HG02938 (cell line): ENCODE results near the gene TINAG.
"Not testable (repeated sequence)": the region's sequence is repeated elsewhere in the genome, so short reads cannot be mapped to it uniquely, and the experiment has no call there.

ENCODE experiments used
- ATAC-seq: cut with Tn5 transposase; IDR thresholded peaks from one replicate; pipeline ENCODE4 v1.9.1; 2021; ENCODE audit warnings: mild to moderate bottlenecking, moderate library complexity; ENCODE audit not compliant: unreplicated experiment

Gene TINAG

DNA sequence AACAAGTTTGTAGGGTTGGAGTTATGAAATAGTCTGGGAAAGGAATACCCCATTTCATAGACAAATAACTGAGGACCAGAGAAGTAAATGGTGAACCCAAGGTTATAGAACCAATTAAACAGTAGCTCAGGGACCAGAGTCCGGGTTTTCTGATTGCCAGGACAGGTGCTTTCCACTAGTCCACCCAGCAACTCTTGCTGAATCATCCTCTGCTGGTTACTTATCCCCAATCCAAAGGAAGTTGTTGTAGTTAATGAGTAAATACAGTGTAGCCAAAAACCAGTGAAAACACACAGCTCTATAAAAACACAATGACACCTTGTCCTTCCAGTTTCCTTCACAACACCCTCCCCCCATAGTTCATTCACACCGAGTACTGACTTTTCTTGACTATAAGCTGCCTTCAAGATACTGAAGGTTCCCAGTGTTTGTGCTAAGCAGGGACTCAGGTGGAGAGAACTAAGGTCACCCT lies 766 bp upstream of the TINAG start:
- peak; percentile 56 for ATAC-seq

DNA sequence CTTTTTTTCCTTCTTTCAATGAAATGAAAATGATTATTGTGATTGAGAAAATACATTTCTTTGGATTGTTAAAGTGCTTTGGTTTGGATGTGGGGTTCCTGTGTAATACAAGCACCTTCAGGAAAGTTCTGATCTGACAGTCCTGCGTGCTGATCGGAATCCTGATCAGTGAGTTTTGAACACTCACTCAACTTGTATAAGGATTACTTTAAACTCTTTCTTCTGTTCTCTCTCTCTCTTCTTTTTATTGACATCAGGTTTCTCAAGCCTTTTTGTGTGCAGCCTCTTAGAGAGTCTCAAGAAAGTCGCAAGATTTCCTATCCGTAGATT lies 710 bp downstream of the TINAG start:
- no peak for ATAC-seq

GRCh38 chr6:54310377-54311152 lies 2.3 kb downstream of the TINAG start:
- ATAC-seq = no peak

GRCh38 chr6:54315656-54316055 lies 7.4 kb downstream of the TINAG start:
- ATAC-seq = no peak

GRCh38 chr6:54320871-54321270 lies 12.6 kb downstream of the TINAG start:
- no peak for ATAC-seq

- no peak for ATAC-seq
These were observed 19.4 kb downstream of the TINAG start for GRCh38 chr6:54327631-54328030.

GRCh38 chr6:54331571-54331970 lies 23.3 kb downstream of the TINAG start:
- not testable (repeated sequence) for ATAC-seq

- no peak for ATAC-seq
These were observed 27.6 kb downstream of the TINAG start for GRCh38 chr6:54335871-54336270.

GRCh38 chr6:54353975-54354374 lies 45.7 kb downstream of the TINAG start:
- ATAC-seq = no peak

- ATAC-seq = no peak
These were observed 46.4 kb downstream of the TINAG start for GRCh38 chr6:54354608-54355007.

DNA sequence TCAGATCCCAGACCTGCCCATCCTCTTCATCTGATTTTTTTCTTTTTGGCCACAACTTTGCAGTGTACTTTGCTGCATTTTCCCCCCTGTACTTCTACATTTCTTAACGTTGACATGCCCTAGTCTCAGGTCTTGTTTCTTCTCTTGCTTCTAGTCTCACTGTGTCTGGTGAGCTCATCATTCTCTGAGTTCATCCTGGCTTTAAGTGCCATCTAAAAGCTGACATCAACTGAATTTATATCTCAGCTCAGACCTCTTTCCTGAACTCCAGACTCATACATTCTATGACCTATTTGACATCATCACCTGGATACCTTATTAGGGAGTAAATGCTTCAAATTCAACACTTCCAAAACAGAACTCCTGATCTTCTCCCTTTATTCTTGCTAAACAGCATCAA lies 48.9 kb downstream of the TINAG start:
- no peak for ATAC-seq

DNA sequence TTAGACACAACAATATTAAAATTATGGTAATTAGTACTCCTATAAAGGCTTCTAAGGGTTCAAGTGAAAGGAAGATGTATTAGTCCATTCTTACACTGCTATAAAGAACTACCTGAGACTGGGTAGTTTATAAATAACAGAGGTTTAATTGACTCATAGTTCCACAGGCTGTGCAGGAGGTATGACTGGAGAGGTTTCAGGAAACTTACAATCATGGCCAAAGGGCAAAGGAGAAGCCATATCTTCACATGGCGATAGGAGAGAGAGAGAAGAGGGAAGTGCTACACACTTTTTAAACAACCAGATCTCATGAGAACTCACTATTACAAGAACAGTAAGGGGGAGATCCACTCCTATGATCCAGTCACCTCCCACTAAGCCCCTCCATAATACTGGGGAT lies 52.9 kb downstream of the TINAG start:
- no peak for ATAC-seq

- no peak for ATAC-seq
These were observed 53.5 kb downstream of the TINAG start for GRCh38 chr6:54361734-54362133.

- no peak for ATAC-seq
These were observed 58.6 kb downstream of the TINAG start for GRCh38 chr6:54366667-54367327.

GRCh38 chr6:54377776-54378175 lies 69.5 kb downstream of the TINAG start:
- no peak for ATAC-seq

GRCh38 chr6:54386295-54386694 lies 78.1 kb downstream of the TINAG start:
- ATAC-seq = no peak

DNA sequence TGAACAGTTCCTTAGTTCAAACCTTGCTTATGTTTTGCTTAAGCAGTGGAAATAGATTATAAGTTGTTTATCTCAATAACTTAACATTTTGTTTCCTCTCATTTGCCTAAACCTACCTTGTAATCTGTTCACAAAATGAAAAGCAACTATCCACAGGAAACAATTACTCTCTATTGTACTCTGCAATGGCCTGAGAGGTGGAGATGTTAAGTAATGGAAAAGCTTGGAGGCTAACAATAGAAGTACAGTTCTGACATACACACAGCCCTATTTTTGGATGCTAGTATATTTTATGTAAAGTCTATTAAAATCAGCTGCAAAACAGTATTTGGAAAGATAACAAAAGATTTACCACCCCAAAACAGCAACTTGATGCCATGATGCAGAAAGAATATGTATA lies 82.1 kb downstream of the TINAG start:
- ATAC-seq = no peak

- ATAC-seq = no peak
These were observed 83.3 kb downstream of the TINAG start for GRCh38 chr6:54391577-54391976.

- ATAC-seq = no peak
These were observed 94.9 kb downstream of the TINAG start for GRCh38 chr6:54403096-54403495.

GRCh38 chr6:54404791-54405190 lies 96.5 kb downstream of the TINAG start:
- no peak for ATAC-seq

DNA sequence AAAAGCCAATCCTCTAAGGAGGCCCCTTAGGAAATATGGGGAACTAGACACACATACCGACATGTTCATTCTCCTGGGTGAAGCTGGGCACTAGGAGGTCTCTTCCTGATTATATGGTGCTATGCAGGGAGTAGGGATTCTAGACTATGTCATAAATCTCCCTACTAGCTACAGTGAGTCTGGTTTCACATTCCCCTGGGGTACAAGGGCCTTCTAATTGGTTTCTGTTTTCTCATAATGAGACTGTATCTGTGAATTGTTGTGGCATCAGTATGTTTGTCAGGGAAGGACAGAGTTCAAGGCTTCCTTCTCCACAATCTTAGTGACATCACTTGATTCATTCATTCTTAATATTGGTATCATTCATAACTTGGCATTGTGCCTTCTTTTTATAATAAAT lies 103.5 kb downstream of the TINAG start:
- no peak for ATAC-seq

DNA sequence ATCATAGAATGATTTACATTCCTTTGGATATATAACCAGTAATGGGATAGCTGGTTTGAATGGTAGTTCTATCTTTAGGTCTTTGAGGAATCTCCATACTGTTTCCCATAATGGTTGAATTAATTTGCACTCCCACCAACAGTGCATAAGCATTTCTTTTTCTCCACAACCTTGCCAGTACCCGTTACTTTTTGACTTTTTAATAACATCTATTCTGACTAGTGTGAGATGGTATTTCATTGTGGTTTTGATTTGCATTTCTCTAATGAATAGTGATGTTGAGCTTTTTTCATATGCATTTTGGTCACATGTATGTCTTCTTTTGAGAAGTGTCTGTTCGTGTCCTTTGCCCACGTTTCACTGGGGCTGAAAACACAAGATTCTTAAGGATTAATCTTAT lies 107.3 kb downstream of the TINAG start:
- ATAC-seq = no peak

- no peak for ATAC-seq
These were observed 111.6 kb downstream of the TINAG start for GRCh38 chr6:54419885-54420284.
